Kidney epithelial cell (primary cell): ENCODE measurements around the gene SLC14A1. TPM values are rescaled to one million over a fixed set of nuclear protein-coding genes. Genes with fewer than 3 reads are reported as not detected.

Source experiments
- DNase-seq: peaks from one replicate; pipeline ENCODE4 v3.0.0-alpha.2; 2010; ENCODE audit warnings: low read depth
- H3K27me3 ChIP-seq: 2 replicates; pipeline ENCODE4 v1.6.0; 2011; ENCODE audit warnings: low read length; ENCODE audit not compliant: control insufficient read depth, insufficient read depth
- H3K36me3 ChIP-seq: 2 replicates; pipeline ENCODE4 v1.5.1; 2011; ENCODE audit warnings: low read length; ENCODE audit not compliant: control insufficient read depth, insufficient read depth
- H3K4me3 ChIP-seq: 2 replicates; pipeline ENCODE4 v1.5.1; 2011; ENCODE audit warnings: low read depth, mild to moderate bottlenecking, control low read depth, low read length
- total RNA-seq: library from RNA; depleted of rRNA; stranded (reverse); fragments of >200 nt; gene quantifications from 2 replicates; pipeline ENCODE4 v1.2.3, GENCODE V29; 2015
- TF ChIP-seq, protein P1 (sequence below): IDR thresholded peaks from 2 replicates; pipeline ENCODE4 v1.5.1; 2011; ENCODE audit warnings: mild to moderate bottlenecking, moderate library complexity, low read length, control low read depth, inconsistent platforms; ENCODE audit not compliant: insufficient read depth, poor library complexity, severe bottlenecking

The SLC14A1 gene
- total RNA-seq, 1 donor from 2014 or later, result 0.08 TPM

DNA sequence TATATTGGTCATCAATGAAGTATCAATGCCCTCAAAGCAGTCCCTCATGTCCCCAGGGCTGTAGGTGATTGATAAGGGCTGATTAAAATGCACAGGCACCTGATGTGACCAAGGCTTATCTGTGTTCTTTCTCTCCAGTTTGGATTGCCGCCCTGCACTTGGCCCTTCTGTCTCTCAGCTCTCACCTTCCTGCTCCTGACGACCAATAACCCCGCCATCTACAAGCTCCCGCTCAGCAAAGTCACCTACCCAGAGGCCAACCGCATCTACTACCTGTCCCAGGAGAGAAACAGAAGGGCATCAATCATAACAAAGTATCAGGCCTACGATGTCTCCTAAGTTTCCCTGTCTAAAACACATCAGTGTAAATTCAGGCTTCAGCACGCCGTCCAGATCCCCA, 41.8 kb upstream of the SLC14A1 start:
- Histone ChIP-seq H3K27me3 (no peaks in the 10 kb centered on the region), H3K36me3 (no peaks in the 10 kb centered on the region)
- TF ChIP-seq, protein P1, sequence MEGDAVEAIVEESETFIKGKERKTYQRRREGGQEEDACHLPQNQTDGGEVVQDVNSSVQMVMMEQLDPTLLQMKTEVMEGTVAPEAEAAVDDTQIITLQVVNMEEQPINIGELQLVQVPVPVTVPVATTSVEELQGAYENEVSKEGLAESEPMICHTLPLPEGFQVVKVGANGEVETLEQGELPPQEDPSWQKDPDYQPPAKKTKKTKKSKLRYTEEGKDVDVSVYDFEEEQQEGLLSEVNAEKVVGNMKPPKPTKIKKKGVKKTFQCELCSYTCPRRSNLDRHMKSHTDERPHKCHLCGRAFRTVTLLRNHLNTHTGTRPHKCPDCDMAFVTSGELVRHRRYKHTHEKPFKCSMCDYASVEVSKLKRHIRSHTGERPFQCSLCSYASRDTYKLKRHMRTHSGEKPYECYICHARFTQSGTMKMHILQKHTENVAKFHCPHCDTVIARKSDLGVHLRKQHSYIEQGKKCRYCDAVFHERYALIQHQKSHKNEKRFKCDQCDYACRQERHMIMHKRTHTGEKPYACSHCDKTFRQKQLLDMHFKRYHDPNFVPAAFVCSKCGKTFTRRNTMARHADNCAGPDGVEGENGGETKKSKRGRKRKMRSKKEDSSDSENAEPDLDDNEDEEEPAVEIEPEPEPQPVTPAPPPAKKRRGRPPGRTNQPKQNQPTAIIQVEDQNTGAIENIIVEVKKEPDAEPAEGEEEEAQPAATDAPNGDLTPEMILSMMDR, result no peak

DNA sequence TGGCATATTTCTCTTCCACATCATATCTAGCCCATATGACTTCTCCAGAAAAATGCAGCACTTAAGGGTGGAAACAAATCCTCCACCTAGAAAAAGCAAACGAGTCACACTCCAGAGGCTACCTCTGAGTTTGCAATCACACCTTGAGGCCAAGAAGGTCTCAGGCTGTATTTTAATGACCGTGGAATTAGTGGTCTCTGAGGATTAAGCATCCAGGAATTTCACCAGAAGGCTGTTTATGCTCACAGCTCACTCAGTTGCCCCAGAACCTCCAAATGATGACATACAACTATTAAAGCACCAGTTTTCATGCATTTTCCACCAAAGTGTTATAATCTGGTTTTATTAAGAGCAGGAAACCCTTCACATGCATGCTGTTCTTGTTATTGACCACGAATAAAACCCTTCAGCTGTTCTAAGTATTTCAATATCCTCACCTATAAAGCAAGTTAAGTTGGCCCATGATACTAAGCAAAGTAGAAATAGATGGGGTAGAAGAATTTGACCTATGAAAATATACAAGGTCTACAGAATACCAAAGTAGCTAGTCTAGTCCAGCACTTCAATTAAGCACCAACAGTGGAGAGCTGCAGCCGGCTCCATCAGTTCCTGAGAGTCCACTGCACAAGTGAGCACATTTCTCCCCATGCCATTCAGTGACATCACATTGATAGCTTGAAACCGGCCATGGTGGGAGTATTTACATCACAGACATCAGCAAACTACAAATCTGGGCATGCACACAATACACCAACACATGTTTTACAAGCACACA, 39.5 kb upstream of the SLC14A1 start:
- no peaks in the 10 kb centered on the region for H3K36me3 ChIP-seq
- H3K27me3 ChIP-seq, result no peaks in the 10 kb centered on the region
- no peak for DNase-seq
- TF ChIP-seq, protein P1, result no peak
- H3K4me3 ChIP-seq, result no peak overlapping the region

More for the DNA sequence above, 41.8 kb upstream of the SLC14A1 start:
- no peak for DNase-seq
- no peak overlapping the region for H3K4me3 ChIP-seq

GRCh38 chr18:45686891-45687611, 36.9 kb upstream of the SLC14A1 start:
- Histone ChIP-seq H3K36me3 (no peaks in the 10 kb centered on the region), H3K4me3 (no peak overlapping the region), H3K27me3 (peaks cover 2% of the 10 kb centered on the region)
- TF ChIP-seq, protein P1, result no peak
- DNase-seq, result no peak

GRCh38 chr18:45687621-45688020, 36.4 kb upstream of the SLC14A1 start:
- no peak for DNase-seq
- Histone ChIP-seq H3K4me3 (no peak overlapping the region), H3K27me3 (peaks cover 2% of the 10 kb centered on the region), H3K36me3 (no peaks in the 10 kb centered on the region)
- TF ChIP-seq, protein P1, result no peak

GRCh38 chr18:45688113-45688512, 35.9 kb upstream of the SLC14A1 start:
- H3K36me3 ChIP-seq, result no peaks in the 10 kb centered on the region
- DNase-seq, result no peak
- TF ChIP-seq, protein P1, result no peak
- H3K4me3 ChIP-seq, result no peak overlapping the region
- peaks cover 2% of the 10 kb centered on the region for H3K27me3 ChIP-seq
